LNCAP (cell line): ENCODE measurements around the gene VMAC.

Source experiments
- TF ChIP-seq, protein P1 (sequence below): fragments of 450-650 bp; IDR thresholded peaks from 2 replicates; pipeline ENCODE4 v1.5.1; 2017; ENCODE audit warnings: mild to moderate bottlenecking

VMAC gene

DNA sequence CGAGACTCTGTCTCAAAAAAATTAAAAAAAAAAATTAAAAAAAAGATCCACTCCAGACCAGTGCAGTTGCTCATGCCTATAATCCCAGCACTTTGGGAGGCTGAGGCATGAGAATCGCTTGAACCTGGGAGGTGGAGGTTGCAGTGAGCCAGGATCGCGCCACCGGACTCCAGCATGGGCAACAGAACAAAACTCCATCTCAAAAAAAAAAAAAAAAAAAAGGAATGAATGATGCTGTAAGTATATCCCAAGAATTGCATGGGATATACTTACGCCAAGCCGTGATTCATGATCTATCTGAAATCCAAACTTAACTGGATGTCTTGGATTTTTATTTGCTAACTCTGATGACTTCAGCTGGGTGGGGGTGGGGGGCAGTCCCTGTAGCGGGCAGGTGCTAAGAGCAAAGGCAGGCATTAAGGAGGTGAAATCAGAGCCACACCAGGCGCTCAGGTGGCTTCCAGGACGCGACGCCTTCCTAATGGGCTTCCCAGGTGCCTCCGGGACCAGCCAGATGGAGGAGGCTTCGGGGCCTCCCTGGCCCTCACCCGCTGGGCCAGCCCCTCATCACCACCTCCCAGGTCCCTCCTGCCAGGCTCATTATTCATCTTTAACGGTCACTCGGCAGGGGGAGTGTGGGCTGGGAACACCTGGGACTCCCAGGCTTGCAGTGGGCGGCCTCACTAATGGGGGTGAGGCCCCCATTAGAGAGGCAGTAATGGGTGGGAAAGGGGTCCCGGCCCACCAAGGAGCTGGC lies 23.0 kb upstream of the VMAC start:
- TF ChIP-seq, protein P1, sequence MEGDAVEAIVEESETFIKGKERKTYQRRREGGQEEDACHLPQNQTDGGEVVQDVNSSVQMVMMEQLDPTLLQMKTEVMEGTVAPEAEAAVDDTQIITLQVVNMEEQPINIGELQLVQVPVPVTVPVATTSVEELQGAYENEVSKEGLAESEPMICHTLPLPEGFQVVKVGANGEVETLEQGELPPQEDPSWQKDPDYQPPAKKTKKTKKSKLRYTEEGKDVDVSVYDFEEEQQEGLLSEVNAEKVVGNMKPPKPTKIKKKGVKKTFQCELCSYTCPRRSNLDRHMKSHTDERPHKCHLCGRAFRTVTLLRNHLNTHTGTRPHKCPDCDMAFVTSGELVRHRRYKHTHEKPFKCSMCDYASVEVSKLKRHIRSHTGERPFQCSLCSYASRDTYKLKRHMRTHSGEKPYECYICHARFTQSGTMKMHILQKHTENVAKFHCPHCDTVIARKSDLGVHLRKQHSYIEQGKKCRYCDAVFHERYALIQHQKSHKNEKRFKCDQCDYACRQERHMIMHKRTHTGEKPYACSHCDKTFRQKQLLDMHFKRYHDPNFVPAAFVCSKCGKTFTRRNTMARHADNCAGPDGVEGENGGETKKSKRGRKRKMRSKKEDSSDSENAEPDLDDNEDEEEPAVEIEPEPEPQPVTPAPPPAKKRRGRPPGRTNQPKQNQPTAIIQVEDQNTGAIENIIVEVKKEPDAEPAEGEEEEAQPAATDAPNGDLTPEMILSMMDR: no peak

DNA sequence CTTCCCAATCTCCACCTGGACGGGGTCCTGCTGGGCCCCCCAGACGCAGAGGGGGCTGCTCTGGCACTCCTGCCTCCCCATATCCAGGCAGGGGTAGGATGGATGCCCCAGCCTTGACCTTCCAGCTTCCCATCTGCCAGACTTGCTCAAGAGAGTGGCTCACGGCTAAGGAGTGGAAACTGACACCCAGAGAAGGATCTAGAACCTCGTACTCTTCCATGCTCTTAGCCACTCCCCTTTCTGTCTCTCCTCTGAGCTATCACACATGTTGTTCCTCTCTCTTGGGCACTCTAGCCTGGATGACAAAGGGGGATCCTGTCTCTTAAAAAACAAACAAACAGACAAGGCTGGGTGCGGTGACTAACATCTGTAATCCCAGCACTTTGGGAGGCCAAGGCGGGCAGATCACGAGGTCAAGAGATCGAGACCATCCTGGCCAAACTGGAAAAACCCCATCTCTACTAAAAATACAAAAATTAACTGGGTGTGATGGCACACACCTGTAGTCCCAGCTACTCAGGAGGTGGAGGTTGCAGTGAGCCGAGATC lies 22.2 kb upstream of the VMAC start:
- TF ChIP-seq, protein P1: no peak

DNA sequence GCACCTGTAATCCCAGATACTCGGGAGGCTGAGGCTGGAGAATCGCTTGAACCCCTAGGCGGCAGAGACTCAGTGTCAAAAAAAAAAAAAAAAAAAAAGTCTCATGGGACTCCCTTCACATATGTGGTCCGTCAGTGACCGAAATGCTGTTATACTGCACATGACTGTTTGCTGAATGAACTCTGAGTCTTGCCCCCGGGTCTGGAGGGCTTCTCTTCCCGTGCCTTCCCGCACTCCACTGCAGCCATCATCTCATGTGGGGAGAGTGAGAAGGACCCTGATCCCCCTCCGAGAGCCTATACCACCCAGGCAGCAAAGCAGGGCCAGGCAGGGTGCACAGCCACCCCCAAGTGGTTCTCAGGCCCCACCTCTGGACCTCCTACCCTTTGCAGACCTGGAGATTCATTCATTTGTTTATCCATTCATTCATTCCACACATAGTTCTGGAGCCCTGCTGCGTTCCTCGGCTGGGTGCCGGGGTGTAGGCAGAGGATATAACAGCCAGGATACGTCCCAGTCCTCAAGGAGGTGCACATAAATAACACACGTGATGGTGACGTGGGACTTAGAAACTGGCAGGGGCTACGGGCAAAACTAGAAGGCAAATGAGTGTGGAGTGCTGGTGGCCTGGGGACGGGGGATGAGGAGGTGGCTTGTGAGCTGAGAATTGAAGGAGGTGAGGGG lies 15.2 kb upstream of the VMAC start:
- TF ChIP-seq, protein P1: no peak

DNA sequence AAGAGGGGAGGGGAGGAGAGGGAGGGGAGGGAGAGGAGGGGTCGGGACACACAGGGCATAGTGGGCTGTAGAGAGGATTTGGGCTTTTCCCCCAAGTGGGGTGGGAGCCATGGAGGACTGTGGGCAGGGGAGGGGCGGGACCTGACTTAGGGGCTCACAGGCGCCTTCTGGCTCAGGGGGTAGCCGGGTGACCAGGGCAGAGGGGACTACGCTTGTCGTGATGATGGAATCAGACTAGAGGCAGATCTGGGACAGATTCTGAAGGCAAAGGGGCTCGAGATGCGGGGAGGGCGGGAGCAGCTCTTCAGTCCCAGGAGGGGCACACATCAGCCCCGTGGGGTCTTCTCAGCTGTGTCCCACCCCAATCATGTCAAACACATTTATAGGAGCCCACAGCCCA lies 14.6 kb upstream of the VMAC start:
- TF ChIP-seq, protein P1: no peak

DNA sequence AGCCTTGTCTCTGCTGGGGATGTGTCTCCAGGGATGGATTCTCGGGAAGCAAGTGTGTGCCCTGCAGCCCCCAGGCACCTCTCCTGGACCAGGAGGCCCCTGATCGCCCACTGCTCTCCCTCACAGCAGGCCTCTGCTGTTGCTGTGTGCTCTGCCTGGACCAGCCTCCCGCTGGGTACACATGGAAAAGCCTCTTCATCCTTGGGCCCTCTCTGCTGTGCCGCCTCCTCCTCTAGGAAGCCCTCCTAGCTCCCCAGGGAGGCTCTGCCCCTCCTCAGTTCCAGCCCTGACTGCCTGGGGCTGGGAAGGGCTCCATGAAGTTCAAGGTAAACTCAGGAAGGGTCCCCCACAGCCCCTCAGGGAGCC lies 13.1 kb upstream of the VMAC start:
- TF ChIP-seq, protein P1: no peak

DNA sequence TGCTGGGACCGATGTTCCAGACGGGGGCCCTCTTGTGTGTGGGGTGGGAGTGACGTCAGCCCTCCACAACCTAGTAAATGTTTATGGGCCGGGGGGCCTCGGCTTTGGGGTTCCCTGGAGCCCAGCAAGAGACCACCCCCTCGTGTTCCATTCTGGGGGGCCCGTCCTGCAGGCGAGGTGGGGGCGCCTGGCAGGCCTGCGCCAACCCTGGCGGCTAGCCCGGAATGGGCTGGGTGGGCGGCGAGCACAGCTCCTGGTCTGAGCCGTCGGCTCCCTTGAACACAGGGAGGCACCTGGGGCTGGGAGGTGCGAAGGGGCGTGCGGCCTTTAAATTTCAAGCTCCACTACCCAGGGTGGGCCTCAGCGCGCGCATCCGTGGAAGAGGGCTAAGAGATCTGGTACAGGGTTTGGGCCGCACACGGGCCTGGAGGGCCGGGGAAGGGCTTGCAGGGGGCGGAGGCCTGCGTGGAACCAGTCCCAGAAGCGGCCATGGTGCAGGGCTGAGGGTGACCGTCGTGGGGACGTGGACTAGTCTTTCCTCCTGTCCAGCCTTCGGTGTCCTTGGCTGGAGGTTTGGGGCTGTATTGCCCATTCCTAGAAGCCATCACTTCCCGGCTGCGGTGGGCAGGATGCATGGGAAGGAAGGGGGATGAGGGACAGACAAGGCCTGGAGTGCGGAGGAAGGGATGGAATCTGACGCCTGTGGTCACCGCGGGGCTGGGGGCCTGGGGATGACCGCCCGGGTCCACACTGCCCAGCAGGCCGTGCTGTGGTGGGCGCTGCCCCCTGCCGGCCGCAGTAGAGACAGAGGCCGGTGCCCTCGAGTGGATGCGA lies 12.5 kb upstream of the VMAC start:
- TF ChIP-seq, protein P1: peak; percentile 61

DNA sequence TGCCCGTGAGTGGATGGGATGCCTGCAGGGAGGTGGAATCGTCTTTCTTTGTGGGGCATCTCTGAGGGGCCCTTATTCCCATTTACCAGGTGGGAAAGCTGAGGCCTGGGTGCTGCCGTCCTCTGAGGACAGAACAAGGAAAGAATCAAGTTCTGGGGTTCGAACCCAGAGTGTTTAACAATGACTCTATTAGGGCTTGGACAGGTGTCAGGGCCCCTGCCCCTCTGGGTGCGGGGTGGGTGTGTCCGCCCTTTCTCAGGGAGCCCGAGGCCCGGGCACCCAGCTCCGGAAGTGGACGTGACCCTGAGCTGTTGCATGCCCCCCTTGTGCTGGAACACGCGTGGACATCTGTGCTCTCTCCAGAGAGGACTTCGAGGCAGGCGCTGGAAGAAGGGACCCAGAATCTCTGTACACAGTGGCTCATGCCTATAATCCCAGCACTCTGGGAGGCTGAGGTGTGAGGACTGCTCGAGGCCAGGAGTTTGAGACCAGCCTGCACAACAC lies 11.8 kb upstream of the VMAC start:
- TF ChIP-seq, protein P1: no peak
